HFFc6 (cell line): Measurements from ENCODE around the gene CHMP6. TPM values are rescaled to one million over a fixed set of nuclear protein-coding genes. Genes with fewer than 3 reads are reported as not detected.

ENCODE experiments used
- DNase-seq: peaks from one replicate; pipeline ENCODE4 v3.0.0-alpha.2; 2018
- H3K27ac Mint-ChIP-seq: 2 replicates; pipeline ENCODE4 v1.8.0; 2020; ENCODE audit warnings: mild to moderate bottlenecking, mixed read lengths
- H3K27me3 Mint-ChIP-seq: 2 replicates; pipeline ENCODE4 v1.8.0; 2021; ENCODE audit warnings: mild to moderate bottlenecking, moderate library complexity, mixed read lengths; ENCODE audit not compliant: insufficient read depth
- H3K36me3 Mint-ChIP-seq: 2 replicates; pipeline ENCODE4 v1.8.0; 2021; ENCODE audit warnings: low read depth, mixed read lengths
- H3K4me1 Mint-ChIP-seq: 2 replicates; pipeline ENCODE4 v1.8.0; 2020; ENCODE audit warnings: low read depth, mixed read lengths
- H3K4me3 Mint-ChIP-seq: 2 replicates; pipeline ENCODE4 v1.8.0; 2020; ENCODE audit warnings: mild to moderate bottlenecking, moderate library complexity, mixed read lengths
- H3K9me3 Mint-ChIP-seq: 2 replicates; pipeline ENCODE4 v1.8.0; 2020; ENCODE audit warnings: mild to moderate bottlenecking, mixed read lengths
- total RNA-seq, 6 experiments: library from RNA; stranded (reverse); fragmentation: NEBNext Ultra II Directional; extraction: Animal tissue kit (Norgen Biotek cat#: 25700); gene quantifications; 2 replicates in 1 of 6; 3 replicates in 5 of 6; pipeline ENCODE4 v1.2.3, GENCODE V29; 2021
- TF ChIP-seq, protein P1 (sequence below): fragments of 200-600 bp; sonication (generic); IDR thresholded peaks from 2 replicates; pipeline ENCODE4 v1.5.0; 2021; ENCODE audit warnings: antibody characterized with exemption, mild to moderate bottlenecking

Gene CHMP6
- total RNA-seq, 6 experiments from 2014 or later: 27.6 to 38.5 (median 31.5) TPM

DNA sequence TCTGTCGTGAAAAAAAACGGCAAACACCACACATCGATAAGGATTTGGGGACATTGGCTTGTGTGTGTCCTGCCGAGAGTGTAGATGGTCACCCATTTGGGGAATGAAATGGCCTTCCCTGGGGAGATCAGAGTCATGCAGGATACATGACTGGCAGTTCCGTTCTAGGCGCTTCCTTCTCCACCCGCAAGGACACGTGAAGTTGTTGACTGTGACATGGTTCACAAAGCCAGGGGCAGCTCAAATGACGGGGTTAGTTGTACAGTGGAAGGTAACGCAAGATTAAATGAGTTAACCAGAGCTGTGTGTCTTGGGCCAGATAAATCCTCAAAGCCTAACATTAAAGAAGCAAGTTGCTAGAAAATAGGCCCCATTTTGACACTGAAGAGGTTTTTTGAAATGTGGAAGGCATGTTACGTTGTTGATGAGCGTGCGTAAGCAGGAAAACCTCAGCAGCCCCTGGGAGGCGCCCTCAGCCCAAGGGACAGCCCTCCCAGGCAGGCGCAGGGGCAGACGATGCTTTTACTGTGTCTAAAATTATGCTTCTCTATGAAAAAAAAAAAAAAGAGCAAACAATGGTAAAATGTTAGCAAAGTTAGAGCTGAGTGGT lies 35.9 kb upstream of the CHMP6 start:
- peaks cover 9% of the 10 kb centered on the region for H3K4me1 Mint-ChIP-seq
- TF ChIP-seq, protein P1, sequence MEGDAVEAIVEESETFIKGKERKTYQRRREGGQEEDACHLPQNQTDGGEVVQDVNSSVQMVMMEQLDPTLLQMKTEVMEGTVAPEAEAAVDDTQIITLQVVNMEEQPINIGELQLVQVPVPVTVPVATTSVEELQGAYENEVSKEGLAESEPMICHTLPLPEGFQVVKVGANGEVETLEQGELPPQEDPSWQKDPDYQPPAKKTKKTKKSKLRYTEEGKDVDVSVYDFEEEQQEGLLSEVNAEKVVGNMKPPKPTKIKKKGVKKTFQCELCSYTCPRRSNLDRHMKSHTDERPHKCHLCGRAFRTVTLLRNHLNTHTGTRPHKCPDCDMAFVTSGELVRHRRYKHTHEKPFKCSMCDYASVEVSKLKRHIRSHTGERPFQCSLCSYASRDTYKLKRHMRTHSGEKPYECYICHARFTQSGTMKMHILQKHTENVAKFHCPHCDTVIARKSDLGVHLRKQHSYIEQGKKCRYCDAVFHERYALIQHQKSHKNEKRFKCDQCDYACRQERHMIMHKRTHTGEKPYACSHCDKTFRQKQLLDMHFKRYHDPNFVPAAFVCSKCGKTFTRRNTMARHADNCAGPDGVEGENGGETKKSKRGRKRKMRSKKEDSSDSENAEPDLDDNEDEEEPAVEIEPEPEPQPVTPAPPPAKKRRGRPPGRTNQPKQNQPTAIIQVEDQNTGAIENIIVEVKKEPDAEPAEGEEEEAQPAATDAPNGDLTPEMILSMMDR: no peak
- H3K9me3 Mint-ChIP-seq: no peaks in the 10 kb centered on the region
- peaks cover 4% of the 10 kb centered on the region; the same call in 1 of the 2 replicates for H3K27me3 Mint-ChIP-seq
- DNase-seq: no peak
- no peak overlapping the region for H3K27ac Mint-ChIP-seq
- no peak overlapping the region for H3K4me3 Mint-ChIP-seq
- no peaks in the 10 kb centered on the region for H3K36me3 Mint-ChIP-seq

DNA sequence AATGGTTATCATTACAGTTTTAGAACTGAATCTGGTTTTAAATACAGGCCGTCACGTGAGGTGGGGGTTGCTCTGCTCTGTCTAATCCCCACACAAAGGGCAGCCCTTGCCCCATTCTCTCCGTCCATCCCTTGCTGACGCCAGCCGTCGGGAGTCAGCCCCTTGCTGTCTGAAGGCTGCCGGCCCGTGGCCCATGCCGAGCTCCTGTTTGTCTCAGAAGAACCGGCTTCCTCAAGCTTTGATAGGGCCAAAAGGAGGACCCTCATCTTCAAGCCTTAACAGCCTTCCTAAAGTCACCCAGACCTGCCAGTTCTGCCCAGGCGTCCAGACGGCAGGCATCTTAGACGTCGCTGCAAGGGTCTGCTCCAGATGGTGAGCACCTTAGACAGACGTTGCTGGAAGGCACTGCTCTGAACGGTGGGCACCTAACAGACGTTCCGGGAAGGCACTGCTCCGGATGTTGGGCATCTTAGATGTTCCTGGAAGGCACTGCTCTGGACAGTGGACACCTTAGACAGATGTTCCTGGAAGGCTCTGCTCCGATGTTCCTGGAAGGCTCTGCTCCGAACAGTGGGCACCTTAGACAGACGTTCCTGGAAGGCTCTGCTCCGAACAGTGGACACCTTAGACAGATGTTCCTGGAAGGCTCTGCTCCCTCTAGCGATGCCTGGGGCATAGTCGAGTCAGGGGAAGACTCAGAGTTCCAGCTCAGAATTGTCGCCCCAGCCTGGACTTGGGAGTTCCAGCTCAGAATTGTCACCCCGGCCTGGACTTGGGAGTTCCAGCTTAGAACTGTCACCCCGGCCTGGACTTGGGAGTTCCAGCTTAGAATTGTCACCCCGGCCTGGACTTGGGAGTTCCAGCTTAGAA lies 35.1 kb upstream of the CHMP6 start:
- peaks cover 9% of the 10 kb centered on the region for H3K4me1 Mint-ChIP-seq
- H3K27ac Mint-ChIP-seq: no peak overlapping the region
- H3K4me3 Mint-ChIP-seq: no peak overlapping the region
- no peak for DNase-seq
- no peaks in the 10 kb centered on the region for H3K9me3 Mint-ChIP-seq
- H3K27me3 Mint-ChIP-seq: peaks cover 4% of the 10 kb centered on the region; the same call in 1 of the 2 replicates
- no peaks in the 10 kb centered on the region for H3K36me3 Mint-ChIP-seq
- TF ChIP-seq, protein P1: no peak

DNA sequence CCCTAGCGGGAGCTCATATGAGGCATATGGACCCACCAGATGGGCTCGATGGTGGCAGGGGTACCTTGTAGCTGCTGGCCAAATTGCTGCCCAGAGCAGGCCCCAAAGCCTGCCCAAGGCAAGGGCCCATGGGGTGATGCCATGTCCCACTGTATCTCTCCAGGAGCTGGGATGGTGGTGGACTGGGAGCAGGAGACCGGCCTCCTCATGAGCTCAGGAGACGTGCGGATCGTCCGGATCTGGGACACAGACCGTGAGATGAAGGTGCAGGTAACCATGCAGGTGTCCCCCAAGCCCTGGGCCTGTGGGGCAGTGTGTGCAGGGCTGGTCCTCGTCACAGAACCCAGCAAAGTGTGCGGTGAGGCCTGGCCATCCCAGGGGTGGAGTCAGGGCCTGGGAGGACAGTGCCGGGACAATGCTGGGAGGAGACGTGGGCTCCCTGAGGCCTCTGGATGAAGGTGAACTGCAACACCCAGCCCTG lies 34.1 kb upstream of the CHMP6 start:
- Mint-ChIP-seq H3K9me3 (no peaks in the 10 kb centered on the region), H3K27ac (no peak overlapping the region), H3K4me3 (no peak overlapping the region), H3K27me3 (peaks cover 4% of the 10 kb centered on the region; the same call in 1 of the 2 replicates), H3K36me3 (no peaks in the 10 kb centered on the region), H3K4me1 (peaks cover 9% of the 10 kb centered on the region)
- no peak for DNase-seq
- TF ChIP-seq, protein P1: no peak

DNA sequence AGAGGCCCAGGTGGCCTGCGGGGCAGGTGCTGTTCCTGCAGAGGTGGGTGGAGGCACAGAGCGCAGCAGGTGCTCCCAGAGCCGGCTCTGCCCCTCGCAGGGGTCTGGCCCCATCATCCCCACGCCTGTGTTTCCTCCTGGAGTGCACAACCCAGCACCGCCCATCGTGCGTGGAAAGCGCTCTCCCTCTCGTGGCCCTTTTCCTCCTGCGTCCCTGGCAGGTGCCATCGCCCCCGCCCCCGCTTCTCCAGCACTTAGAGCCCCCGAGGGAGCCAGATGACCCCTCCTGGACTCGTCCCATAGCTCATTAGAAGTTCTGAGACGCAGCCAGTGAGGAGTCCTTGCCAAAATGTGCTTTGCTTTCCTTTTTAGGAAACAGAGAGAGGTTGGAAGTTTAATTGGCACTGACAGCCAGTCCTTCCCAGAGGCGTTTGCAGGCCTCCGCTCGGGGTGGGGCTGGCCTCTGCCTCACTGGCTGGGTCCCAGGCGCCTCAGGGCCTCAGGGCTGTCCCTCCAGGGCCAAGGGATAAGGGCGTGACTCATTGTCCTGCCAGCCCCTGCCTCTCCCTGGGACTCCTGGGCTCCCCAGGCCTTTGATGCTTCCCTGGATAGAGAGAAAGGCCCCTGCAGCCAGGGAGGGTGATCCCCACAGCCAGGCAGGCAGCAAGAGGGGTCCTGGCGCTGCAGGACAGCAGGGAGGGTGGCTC lies 32.2 kb upstream of the CHMP6 start:
- Mint-ChIP-seq H3K4me3 (peak overlapping the region; percentile 53; the same call in 1 of the 2 replicates), H3K9me3 (no peaks in the 10 kb centered on the region), H3K36me3 (no peaks in the 10 kb centered on the region)

More for the DNA sequence above, 32.2 kb upstream of the CHMP6 start:
- DNase-seq: peak; percentile 88
- peaks cover 9% of the 10 kb centered on the region for H3K4me1 Mint-ChIP-seq
- H3K27ac Mint-ChIP-seq: peak overlapping the region; percentile 45; the same call in 1 of the 2 replicates
- peaks cover 4% of the 10 kb centered on the region; the same call in 1 of the 2 replicates for H3K27me3 Mint-ChIP-seq
- TF ChIP-seq, protein P1: no peak
